H1 (cell line): ENCODE results near the gene KIF23. TPM values are rescaled to one million over a fixed set of nuclear protein-coding genes. Genes with fewer than 3 reads are reported as not detected.

ENCODE experiments used
- CTCF ChIA-PET: fragments of 300-600 bp; sonication (Branson Sonifier 250); formaldehyde crosslinking; loops from one replicate; lab custom pipeline; 2021; ENCODE audit not compliant: partially characterized antibody; lab: Charles Lee
- POLR2A ChIA-PET: fragments of 300-600 bp; sonication (Branson Sonifier 250); formaldehyde crosslinking; loops from one replicate; lab custom pipeline; 2021; ENCODE audit warnings: inconsistent platforms; ENCODE audit not compliant: partially characterized antibody; lab: Charles Lee
- DNase-seq, 2 experiments: peaks; one replicate each; pipeline versions ENCODE4 v3.0.0 to v3.0.0-alpha.2; 2010 to 2022; ENCODE audit warnings: low spot score in 2 of 2, low read depth in 1 of 2, mixed read lengths in 1 of 2
- FAIRE-seq: peaks from 2 replicates; lab custom pipeline; 2011; peaks lifted over from hg19 to GRCh38; lab: Jason Lieb, UNC
- H2AFZ ChIP-seq: 2 replicates; pipeline ENCODE4 v1.8.1; 2012; ENCODE audit warnings: low read length, inconsistent platforms
- H2AK5ac ChIP-seq: 2 replicates; pipeline ENCODE4 v1.6.1; 2013; ENCODE audit warnings: low read depth, low read length
- H2BK120ac ChIP-seq: replicated peaks from 2 replicates; pipeline ENCODE3; 2013; ENCODE audit warnings: low read depth, low read length, inconsistent platforms
- H2BK12ac ChIP-seq: 2 replicates; pipeline ENCODE4 v1.6.1; 2013; ENCODE audit warnings: low read depth, low read length
- H2BK15ac ChIP-seq: 2 replicates; pipeline ENCODE4 v1.6.1; 2013; ENCODE audit warnings: low read length
- H2BK20ac ChIP-seq: 2 replicates; pipeline ENCODE4 v1.6.1; 2013; ENCODE audit warnings: low read length
- H2BK5ac ChIP-seq: 2 replicates; pipeline ENCODE4 v1.6.1; 2013; ENCODE audit warnings: low read depth, low read length
- H3K14ac ChIP-seq: 2 replicates; pipeline ENCODE4 v1.6.1; 2013; ENCODE audit warnings: inconsistent platforms; ENCODE audit not compliant: insufficient read length
- H3K18ac ChIP-seq: 2 replicates; pipeline ENCODE4 v1.6.1; 2013; ENCODE audit warnings: low read length; ENCODE audit errors: extremely low read depth
- H3K23ac ChIP-seq: 2 replicates; pipeline ENCODE4 v1.6.1; 2013; ENCODE audit warnings: inconsistent platforms; ENCODE audit not compliant: insufficient read length
- H3K23me2 ChIP-seq: 2 replicates; pipeline ENCODE4 v1.6.1; 2013; ENCODE audit warnings: low read depth, low read length
- H3K27ac ChIP-seq: 2 replicates; pipeline ENCODE4 v1.6.1; 2011; ENCODE audit warnings: low read depth, low read length, inconsistent platforms
- H3K27me3 ChIP-seq, 4 experiments: replicated peaks in 1 of 4; 1 replicate in 1 of 4; 2 replicates in 3 of 4; pipeline versions ENCODE4 v1.6.1 to v1.8.1; 2011 to 2013; ENCODE audit warnings: low read length in 3 of 4, mild to moderate bottlenecking in 3 of 4, inconsistent platforms in 2 of 4, mixed read lengths in 2 of 4, moderate library complexity in 1 of 4; ENCODE audit not compliant: control insufficient read depth in 3 of 4, insufficient read depth in 3 of 4; ENCODE audit errors: extremely low read depth in 1 of 4
- H3K36me3 ChIP-seq, 4 experiments: 2 replicates each; pipeline versions ENCODE4 v1.6.1 to v1.8.1; 2011 to 2013; ENCODE audit warnings: mild to moderate bottlenecking in 4 of 4, low read length in 3 of 4, moderate library complexity in 2 of 4, control low read depth in 1 of 4, inconsistent platforms in 1 of 4; ENCODE audit not compliant: insufficient read depth in 4 of 4, control insufficient read depth in 2 of 4
- H3K4ac ChIP-seq: replicated peaks from 2 replicates; pipeline ENCODE3; 2013; ENCODE audit warnings: low read length, low read depth, mixed read lengths, inconsistent platforms; ENCODE audit not compliant: insufficient read length
- H3K4me1 ChIP-seq, 4 experiments: replicated peaks in 1 of 4; 1 replicate in 1 of 4; 2 replicates in 3 of 4; pipeline versions ENCODE4 v1.6.1 to v1.8.1; 2011 to 2013; ENCODE audit warnings: low read length in 3 of 4, inconsistent platforms in 2 of 4, mixed read lengths in 1 of 4; ENCODE audit not compliant: insufficient read depth in 4 of 4, control insufficient read depth in 3 of 4
- H3K4me2 ChIP-seq, 2 experiments: 2 replicates each; pipeline versions ENCODE4 v1.6.1 to v1.8.1; 2011 to 2013; ENCODE audit warnings: low read depth in 2 of 2, low read length in 2 of 2, control low read depth in 1 of 2, inconsistent platforms in 1 of 2, mild to moderate bottlenecking in 1 of 2; ENCODE audit not compliant: insufficient read depth in 1 of 2
- H3K4me3 ChIP-seq, 4 experiments: fragments of 200-600, 300-600 bp in 1 of 4; sonication (generic), shearing (Covaris generic), sonication (Bioruptor Twin) in 1 of 4; 2 replicates each; pipeline versions ENCODE4 v1.5.1 to v1.8.1; 2011 to 2016; ENCODE audit warnings: low read length in 4 of 4, low read depth in 3 of 4, control low read depth in 2 of 4, inconsistent platforms in 2 of 4, mild to moderate bottlenecking in 2 of 4, mixed read lengths in 1 of 4, moderate library complexity in 1 of 4; ENCODE audit not compliant: insufficient read depth in 2 of 4; ENCODE audit errors: extremely low read depth in 1 of 4
- H3K56ac ChIP-seq: replicated peaks from 2 replicates; pipeline ENCODE3; 2013; ENCODE audit warnings: low read depth, mild to moderate bottlenecking, mixed read lengths, low read length, inconsistent platforms; ENCODE audit not compliant: insufficient read length
- H3K79me1 ChIP-seq: 2 replicates; pipeline ENCODE4 v1.6.1; 2013; ENCODE audit warnings: low read depth, low read length, control low read depth
- H3K79me2 ChIP-seq, 2 experiments: 2 replicates each; pipeline versions ENCODE4 v1.6.1 to v1.8.1; 2012 to 2013; ENCODE audit warnings: low read length in 2 of 2, mild to moderate bottlenecking in 2 of 2, inconsistent platforms in 1 of 2; ENCODE audit not compliant: insufficient read depth in 2 of 2, control insufficient read depth in 1 of 2
- H3K9ac ChIP-seq, 4 experiments: replicated peaks in 1 of 4; 1 replicate in 1 of 4; 2 replicates in 3 of 4; pipeline versions ENCODE4 v1.6.1 to v1.8.1; 2011 to 2013; ENCODE audit warnings: low read depth in 3 of 4, low read length in 3 of 4, control low read depth in 2 of 4, mild to moderate bottlenecking in 2 of 4, moderate library complexity in 2 of 4, inconsistent platforms in 1 of 4; ENCODE audit errors: extremely low read depth in 1 of 4
- H3K9me3 ChIP-seq, 2 experiments: 2 replicates each; pipeline versions ENCODE4 v1.6.1 to v1.8.1; 2012 to 2013; ENCODE audit warnings: mild to moderate bottlenecking in 2 of 2, moderate library complexity in 2 of 2, control low read depth in 1 of 2, inconsistent platforms in 1 of 2, low read depth in 1 of 2, low read length in 1 of 2, mixed read lengths in 1 of 2; ENCODE audit not compliant: insufficient read depth in 2 of 2
- H4K20me1 ChIP-seq, 2 experiments: replicated peaks in 1 of 2; 2 replicates each; pipeline versions ENCODE3 to v1.8.1; 2011 to 2013; ENCODE audit warnings: inconsistent platforms in 2 of 2, low read length in 2 of 2, mild to moderate bottlenecking in 1 of 2; ENCODE audit not compliant: insufficient read depth in 2 of 2, control insufficient read depth in 1 of 2
- H4K5ac ChIP-seq: 2 replicates; pipeline ENCODE4 v1.6.1; 2013; ENCODE audit warnings: low read length, low read depth, mixed read lengths, inconsistent platforms; ENCODE audit not compliant: insufficient read length
- H4K8ac ChIP-seq: 2 replicates; pipeline ENCODE4 v1.8.0; 2013; ENCODE audit warnings: mild to moderate bottlenecking, moderate library complexity, low read length, inconsistent platforms; ENCODE audit not compliant: insufficient read depth; ENCODE audit errors: extremely low read depth
- H4K91ac ChIP-seq: replicated peaks from 2 replicates; pipeline ENCODE3; 2013; ENCODE audit warnings: low read length, mixed read lengths, inconsistent platforms; ENCODE audit not compliant: insufficient read length
- CTBP2 ChIP-seq: IDR thresholded peaks from 2 replicates; pipeline ENCODE4 v1.7.0; 2011; ENCODE audit warnings: borderline replicate concordance, mild to moderate bottlenecking, moderate library complexity, mixed read lengths, low read length; ENCODE audit not compliant: insufficient read depth, insufficient read length
- FOSL1 ChIP-seq: IDR thresholded peaks from 2 replicates; pipeline ENCODE4 v1.6.1; 2011; ENCODE audit warnings: mild to moderate bottlenecking, low read depth, low read length, moderate library complexity; ENCODE audit not compliant: insufficient read depth
- HDAC2 ChIP-seq, 2 experiments: fragments of 300-600 bp in 1 of 2; sonication (generic) in 1 of 2; IDR thresholded peaks; 2 replicates each; pipeline ENCODE4 v1.6.1; 2011 to 2012; ENCODE audit warnings: low read depth in 2 of 2, low read length in 2 of 2, mild to moderate bottlenecking in 2 of 2, moderate library complexity in 2 of 2, borderline replicate concordance in 1 of 2, inconsistent platforms in 1 of 2
- JUND ChIP-seq: IDR thresholded peaks from 2 replicates; pipeline ENCODE4 v1.6.1; 2011; ENCODE audit warnings: mild to moderate bottlenecking, improper control_type of control experiment, low read length
- KDM1A ChIP-seq: fragments of 200-600, 300-600 bp; sonication (generic); IDR thresholded peaks from 2 replicates; pipeline ENCODE4 v1.7.1; 2016; ENCODE audit warnings: mild to moderate bottlenecking, low read length, borderline replicate concordance
- RNF2 ChIP-seq: fragments of 200-900, 300-1000 bp; sonication (generic); IDR thresholded peaks from 2 replicates; pipeline ENCODE4 v1.7.1; 2016; ENCODE audit warnings: borderline replicate concordance, low read depth, mild to moderate bottlenecking, antibody characterized with exemption, low read length; ENCODE audit not compliant: poor library complexity, severe bottlenecking; ENCODE audit errors: missing control alignments
- RXRA ChIP-seq: IDR thresholded peaks from 2 replicates; pipeline ENCODE4 v1.6.1; 2011; ENCODE audit warnings: low read depth, mild to moderate bottlenecking, low read length, moderate library complexity; ENCODE audit not compliant: insufficient read depth
- TAF1 ChIP-seq: IDR thresholded peaks from 2 replicates; pipeline ENCODE4 v1.6.1; 2011; ENCODE audit warnings: mild to moderate bottlenecking, low read depth, low read length
- TEAD4 ChIP-seq: IDR thresholded peaks from 2 replicates; pipeline ENCODE4 v1.6.1; 2012; ENCODE audit warnings: low read depth, low read length, inconsistent platforms, mixed read lengths
- whole genome bisulfite sequencing, 2 experiments: shearing (Covaris generic) in 1 of 2; methylation state at CpG; one replicate each; pipeline versions ENCODE4 v1.1.6 to v1.1.7; 2013 to 2015; ENCODE audit warnings: low lambda C conversion rate in 2 of 2, mixed read lengths in 2 of 2, inconsistent platforms in 1 of 2, low coverage in 1 of 2, missing lambda C conversion rate in 1 of 2; ENCODE audit not compliant: insufficient replicate concordance in 2 of 2, insufficient coverage in 1 of 2, insufficient read length in 1 of 2; ENCODE audit errors: extremely low coverage in 1 of 2, missing lambda C conversion rate in 1 of 2; 5-methylcytosine and 5-hydroxymethylcytosine counted together
- polyA plus RNA-seq, 7 experiments: library from polyadenylated mRNA; depleted of rRNA in 3 of 7; stranded (reverse) in 5 of 7; unstranded in 2 of 7; fragments of >200 nt in 5 of 7; fragments of 200-250 nt in 2 of 7; gene quantifications; 1 replicate in 5 of 7; 2 replicates in 1 of 7; 4 replicates in 1 of 7; pipeline versions ENCODE4 v1.2.1 to v1.2.3, GENCODE V29; 2011 to 2013; ENCODE audit warnings: missing spikeins in 2 of 7, mixed read lengths in 2 of 7
- total RNA-seq: library from RNA; stranded (reverse); fragmentation: NEBNext Ultra II Directional; extraction: Animal tissue kit (Norgen Biotek cat#: 25700); gene quantifications from 2 replicates; pipeline ENCODE4 v1.2.1, GENCODE V29; 2021

Gene KIF23
- total and polyA plus RNA-seq, 2 of the 8 experiments (the other 6 are each of a cell fraction or from before 2014, with no cell fraction given), result 26.2 to 77.4 TPM

DNA sequence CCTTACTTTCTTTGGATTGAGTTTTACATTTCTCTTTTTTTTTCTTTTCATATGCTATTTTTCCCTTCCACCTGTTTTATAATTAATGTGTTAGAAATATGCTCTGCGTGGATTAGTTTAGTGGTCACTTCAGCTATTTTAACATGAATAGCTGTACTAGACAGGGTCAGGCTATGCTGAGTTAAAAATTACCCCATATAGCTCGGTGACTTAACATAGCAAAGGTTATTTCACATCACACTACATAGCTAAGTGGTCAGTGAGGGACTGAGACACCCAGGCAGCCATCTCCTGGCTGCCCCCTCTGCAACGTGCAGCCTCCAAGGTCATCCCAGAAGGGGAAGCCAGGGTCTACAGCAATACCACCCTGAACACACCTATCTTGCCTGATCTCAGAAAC lies 46.9 kb upstream of the KIF23 start:
- no peak overlapping the region for H3K4me2 ChIP-seq
- no peak overlapping the region for H4K91ac ChIP-seq
- WGBS, 2 experiments, result 85% methylated on average over 3 of the region's 3 CpGs; no CpG with 5 or more reads in 1 of the 2 experiments
- H3K23ac ChIP-seq, result no peak overlapping the region
- H2AK5ac ChIP-seq, result no peak overlapping the region
- POLR2A ChIA-PET, result interaction anchor here (0.6 kb wide), 1 partner anchor 8 kb away, joined by 3 read pairs; no protein-coding TSS in a partner anchor
- H3K4me1 ChIP-seq, result no peaks in the 10 kb centered on the region
- no peak overlapping the region for H2BK15ac ChIP-seq
- H2BK5ac ChIP-seq, result no peak overlapping the region
- H3K23me2 ChIP-seq, result no peaks in the 10 kb centered on the region
- no peaks in the 10 kb centered on the region for H4K20me1 ChIP-seq
- no peak for TF ChIP-seq HDAC2 (IDR thresholded peaks at IDR 0.05; ENCODE audit: borderline replicate concordance in 1 of 2, low read depth in 2 of 2, low read length in 2 of 2)
- TF ChIP-seq TEAD4, result no peak
- no peak for TF ChIP-seq RXRA
- no peak for TF ChIP-seq JUND
- TF ChIP-seq TAF1, result no peak
- TF ChIP-seq KDM1A, result no peak
- TF ChIP-seq FOSL1, result no peak
- no peak for TF ChIP-seq RNF2
- TF ChIP-seq CTBP2, result no peak
- no peak overlapping the region for H4K5ac ChIP-seq
- no peak overlapping the region for H3K4ac ChIP-seq
- no peak for DNase-seq
- H4K8ac ChIP-seq, result no peak overlapping the region
- CTCF ChIA-PET, result no interaction called here
- H3K18ac ChIP-seq, result no peak overlapping the region
- H3K27ac ChIP-seq, result no peak overlapping the region
- no peak overlapping the region for H3K56ac ChIP-seq
- H3K79me1 ChIP-seq, result no peaks in the 10 kb centered on the region
- H2AFZ ChIP-seq, result no peak overlapping the region
- no peaks in the 10 kb centered on the region for H3K36me3 ChIP-seq
- FAIRE-seq, result no peak
- no peaks in the 10 kb centered on the region for H3K27me3 ChIP-seq
- no peak overlapping the region for H2BK120ac ChIP-seq
- no peak overlapping the region for H3K9ac ChIP-seq
- H3K4me3 ChIP-seq, result no peak overlapping the region
- no peak overlapping the region for H3K14ac ChIP-seq
- H2BK20ac ChIP-seq, result no peak overlapping the region
- H3K9me3 ChIP-seq, result no peaks in the 10 kb centered on the region
- H2BK12ac ChIP-seq, result no peak overlapping the region
- H3K79me2 ChIP-seq, result no peaks in the 10 kb centered on the region
